Measurements from ENCODE around the gene YBEY.

GRCh38 chr21:46289655-46290179 is 3.6 kb downstream of the YBEY start:
- TF ChIP-seq ZSCAN5A (tag by site-specific recombination; IDR thresholded peaks at IDR 0.05) = no peak
- TF ChIP-seq ZNF585B (tag by site-specific recombination; IDR thresholded peaks at IDR 0.05) = no peak
- TF ChIP-seq ZNF37A (tag by site-specific recombination; IDR thresholded peaks at IDR 0.05) = no peak
